Retinal pigment epithelial cell (primary cell): ENCODE results near the gene NMRK2.

Experiments
- DNase-seq: peaks from one replicate; pipeline ENCODE4 v3.0.0-alpha.2; 2010; ENCODE audit warnings: low read depth
- H3K4me3 ChIP-seq: 2 replicates; pipeline ENCODE4 v1.5.1; 2011; ENCODE audit warnings: mild to moderate bottlenecking, low read length, control low read depth, moderate library complexity
- CTCF ChIP-seq: conservative IDR thresholded peaks from 2 replicates; pipeline ENCODE4 v1.5.1; 2011; ENCODE audit warnings: low read depth, low read length, control low read depth, inconsistent platforms

Gene NMRK2

GRCh38 chr19:3914199-3914598 is 18.7 kb upstream of the NMRK2 start:
- no peak overlapping the region for H3K4me3 ChIP-seq
- no peak for TF ChIP-seq CTCF
- no peak for DNase-seq

- no peak for DNase-seq
- H3K4me3 ChIP-seq, result no peak overlapping the region
- no peak for TF ChIP-seq CTCF
Observed at GRCh38 chr19:3916033-3916432, 16.8 kb upstream of the NMRK2 start.

- DNase-seq, result no peak
- H3K4me3 ChIP-seq, result no peak overlapping the region
- TF ChIP-seq CTCF, result no peak
Observed at GRCh38 chr19:3919793-3920192, 13.1 kb upstream of the NMRK2 start.

GRCh38 chr19:3923096-3923758 is 9.6 kb upstream of the NMRK2 start:
- no peak for TF ChIP-seq CTCF
- H3K4me3 ChIP-seq, result no peak overlapping the region
- DNase-seq, result no peak

- no peak for DNase-seq
- no peak overlapping the region for H3K4me3 ChIP-seq
- TF ChIP-seq CTCF, result no peak
Observed at GRCh38 chr19:3923912-3924311, 9.0 kb upstream of the NMRK2 start.

GRCh38 chr19:3931041-3931440 is 1.8 kb upstream of the NMRK2 start:
- DNase-seq, result no peak
- TF ChIP-seq CTCF, result no peak

More at GRCh38 chr19:3931041-3931440, 1.8 kb upstream of the NMRK2 start:
- no peak overlapping the region for H3K4me3 ChIP-seq
